GM12872 (cell line): ENCODE results near the gene EPHB6.

Experiments
- TF ChIP-seq, protein P1 (sequence below): IDR thresholded peaks from 3 replicates; pipeline ENCODE4 v1.5.1; 2011; ENCODE audit warnings: low read depth, mild to moderate bottlenecking, low read length, moderate library complexity; ENCODE audit not compliant: insufficient read depth

The EPHB6 gene

DNA sequence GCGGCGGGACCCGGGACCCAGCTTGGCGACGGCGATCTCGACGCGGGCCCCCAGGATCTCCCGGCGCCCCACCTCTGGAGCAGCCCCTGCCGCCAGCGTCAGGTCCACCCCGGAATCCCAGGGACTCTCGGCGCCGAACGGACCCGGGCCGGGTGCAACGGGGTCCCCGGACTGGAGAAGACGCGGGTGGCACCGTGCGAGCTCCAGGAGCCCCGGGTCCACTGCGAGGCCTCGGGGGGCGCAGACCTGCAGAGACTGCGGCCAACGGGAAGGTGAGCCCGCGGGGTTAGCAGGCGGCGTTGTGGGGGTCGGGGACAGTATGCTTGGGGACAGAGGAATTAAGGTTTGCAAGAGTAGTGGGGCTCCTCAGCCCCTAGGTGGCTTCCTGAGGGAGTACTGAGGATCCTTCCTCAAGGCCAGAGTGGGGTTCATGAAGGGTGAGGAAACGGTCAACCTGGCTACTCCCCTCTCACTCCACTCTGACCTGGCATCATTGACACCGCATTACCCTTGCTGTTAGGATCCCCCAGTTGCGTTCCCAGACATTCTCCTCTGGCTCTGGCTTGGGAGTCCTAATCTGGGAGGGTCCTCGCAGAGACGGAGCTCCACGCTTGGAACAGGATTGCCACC is 353 bp downstream of the EPHB6 start:
- TF ChIP-seq, protein P1, sequence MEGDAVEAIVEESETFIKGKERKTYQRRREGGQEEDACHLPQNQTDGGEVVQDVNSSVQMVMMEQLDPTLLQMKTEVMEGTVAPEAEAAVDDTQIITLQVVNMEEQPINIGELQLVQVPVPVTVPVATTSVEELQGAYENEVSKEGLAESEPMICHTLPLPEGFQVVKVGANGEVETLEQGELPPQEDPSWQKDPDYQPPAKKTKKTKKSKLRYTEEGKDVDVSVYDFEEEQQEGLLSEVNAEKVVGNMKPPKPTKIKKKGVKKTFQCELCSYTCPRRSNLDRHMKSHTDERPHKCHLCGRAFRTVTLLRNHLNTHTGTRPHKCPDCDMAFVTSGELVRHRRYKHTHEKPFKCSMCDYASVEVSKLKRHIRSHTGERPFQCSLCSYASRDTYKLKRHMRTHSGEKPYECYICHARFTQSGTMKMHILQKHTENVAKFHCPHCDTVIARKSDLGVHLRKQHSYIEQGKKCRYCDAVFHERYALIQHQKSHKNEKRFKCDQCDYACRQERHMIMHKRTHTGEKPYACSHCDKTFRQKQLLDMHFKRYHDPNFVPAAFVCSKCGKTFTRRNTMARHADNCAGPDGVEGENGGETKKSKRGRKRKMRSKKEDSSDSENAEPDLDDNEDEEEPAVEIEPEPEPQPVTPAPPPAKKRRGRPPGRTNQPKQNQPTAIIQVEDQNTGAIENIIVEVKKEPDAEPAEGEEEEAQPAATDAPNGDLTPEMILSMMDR, result peak; percentile 38

DNA sequence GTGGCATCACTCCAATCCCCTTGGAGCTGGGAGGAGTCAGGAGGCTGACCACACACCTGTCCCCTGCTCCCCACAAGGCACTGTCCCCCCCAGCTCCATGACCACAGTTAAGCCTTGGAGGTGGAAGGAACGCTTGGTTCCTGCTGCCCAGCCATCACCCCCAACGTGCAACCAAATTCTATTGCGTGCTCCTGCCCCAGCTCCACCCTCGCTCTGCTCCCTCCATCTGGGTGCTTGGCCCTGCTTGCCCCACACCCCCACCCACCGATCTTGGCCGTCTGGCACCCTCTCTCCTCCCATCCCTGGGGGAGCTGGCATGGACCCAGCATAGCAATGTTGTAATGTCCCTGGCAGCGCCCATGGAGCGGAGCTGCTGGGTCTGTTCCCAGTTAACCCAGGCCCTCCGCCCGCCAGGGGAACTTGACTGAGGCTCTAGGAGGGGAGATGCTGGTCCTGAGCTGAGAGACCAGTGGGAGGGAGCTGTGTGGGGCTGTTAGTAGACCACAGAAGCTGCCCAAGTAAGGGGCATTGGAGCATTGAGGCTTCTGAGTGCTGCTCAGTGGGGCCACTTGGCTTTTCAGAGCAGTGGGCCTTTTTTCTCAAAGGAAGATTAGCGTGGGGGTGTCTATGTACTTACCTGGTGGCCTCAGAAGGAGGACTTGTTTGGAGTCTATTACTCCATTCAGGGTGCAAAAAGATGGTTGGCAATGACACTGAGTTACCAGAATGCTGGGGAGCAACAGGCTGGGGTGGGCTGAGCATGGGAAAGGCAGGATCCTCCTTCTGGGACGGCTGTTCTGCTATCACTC is 1.1 kb downstream of the EPHB6 start:
- TF ChIP-seq, protein P1, result no peak

DNA sequence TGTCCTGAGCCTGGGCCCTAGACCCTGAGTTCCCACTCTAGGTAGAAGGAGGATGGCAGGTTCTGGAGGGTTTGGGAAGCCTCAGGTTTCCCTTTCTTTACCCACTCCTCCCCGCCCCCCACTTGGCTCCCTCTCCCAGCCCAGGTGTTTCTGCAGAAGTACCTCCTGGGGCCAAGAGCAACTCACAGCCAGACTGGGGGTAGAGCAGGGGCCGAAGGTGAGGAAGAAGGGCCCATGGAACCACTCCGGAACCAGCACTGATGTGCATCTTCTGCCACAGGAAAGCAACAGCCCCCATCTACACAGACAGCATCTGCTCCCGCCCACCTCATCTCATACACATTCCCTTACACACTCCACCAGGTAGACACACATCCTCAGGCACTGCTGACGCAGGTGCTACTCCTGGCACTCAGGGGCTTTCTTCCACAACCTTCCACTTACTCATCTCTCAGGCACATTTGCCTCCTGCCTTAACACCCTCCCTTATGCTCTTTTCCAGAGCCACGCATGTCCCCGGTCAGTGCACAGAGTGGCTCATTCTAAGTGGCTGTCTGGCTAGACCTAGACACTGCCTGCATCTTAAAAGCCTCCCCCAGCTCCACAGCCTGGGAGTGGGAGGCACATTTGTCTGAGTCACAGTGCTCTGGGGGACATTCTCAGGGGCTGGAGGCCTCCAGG is 1.8 kb downstream of the EPHB6 start:
- TF ChIP-seq, protein P1, result no peak

DNA sequence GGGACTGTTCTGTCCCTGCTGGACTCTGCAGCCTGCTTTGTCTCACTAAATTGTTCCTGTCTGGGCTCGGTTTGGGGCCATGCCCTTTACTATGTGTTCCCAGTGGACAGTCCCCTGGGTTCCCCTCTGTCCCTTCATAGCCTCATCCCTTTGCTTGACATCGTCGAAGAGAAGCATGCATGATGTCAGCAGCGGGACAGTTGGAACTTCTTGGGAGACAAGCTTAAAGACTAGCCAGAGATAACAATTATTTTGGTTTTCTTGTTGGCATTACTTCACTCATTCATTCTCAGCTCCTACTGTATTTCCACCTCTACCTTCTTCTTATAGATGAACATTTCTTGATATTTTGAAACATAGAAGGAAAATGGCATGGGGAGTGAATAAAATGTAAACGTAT is 2.7 kb downstream of the EPHB6 start:
- TF ChIP-seq, protein P1, result no peak

DNA sequence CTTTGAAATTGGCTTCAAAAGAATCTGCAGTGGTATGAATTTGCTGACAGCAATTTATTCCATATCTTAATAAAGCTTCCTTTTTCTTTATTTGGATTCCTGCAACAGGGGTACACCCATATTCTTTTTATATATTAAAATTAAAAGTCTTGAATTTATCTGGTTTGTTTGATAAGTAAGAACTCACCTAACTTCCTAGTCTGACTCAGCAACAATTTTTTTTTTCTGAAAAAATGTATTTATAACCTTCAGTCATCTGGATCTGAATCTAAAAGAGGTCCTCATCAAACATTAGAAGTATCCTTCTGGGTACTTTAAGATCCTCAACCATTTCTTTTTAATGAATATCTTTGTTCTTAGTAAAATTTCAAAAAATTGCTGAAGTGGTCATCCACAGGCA is 4.5 kb downstream of the EPHB6 start:
- TF ChIP-seq, protein P1, result no peak

DNA sequence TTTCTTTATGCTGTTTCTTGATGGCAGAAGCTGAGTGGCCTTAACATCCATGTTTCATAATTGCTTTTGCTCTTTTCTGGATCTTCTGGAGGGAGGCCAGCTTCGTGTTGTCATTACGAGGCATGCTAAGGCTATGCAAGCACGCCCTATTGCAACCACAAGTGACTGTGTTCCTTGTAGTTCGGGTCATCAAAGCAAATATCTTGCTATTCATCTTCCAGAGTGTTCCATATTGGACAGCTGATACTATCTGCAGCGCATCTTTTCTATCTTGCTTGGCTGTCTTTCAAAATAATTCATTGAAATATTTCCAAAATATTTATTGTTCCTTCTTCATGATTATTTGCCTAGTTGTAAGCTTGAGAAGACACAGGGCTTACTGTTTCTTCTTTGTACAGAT is 5.0 kb downstream of the EPHB6 start:
- TF ChIP-seq, protein P1, result no peak

DNA sequence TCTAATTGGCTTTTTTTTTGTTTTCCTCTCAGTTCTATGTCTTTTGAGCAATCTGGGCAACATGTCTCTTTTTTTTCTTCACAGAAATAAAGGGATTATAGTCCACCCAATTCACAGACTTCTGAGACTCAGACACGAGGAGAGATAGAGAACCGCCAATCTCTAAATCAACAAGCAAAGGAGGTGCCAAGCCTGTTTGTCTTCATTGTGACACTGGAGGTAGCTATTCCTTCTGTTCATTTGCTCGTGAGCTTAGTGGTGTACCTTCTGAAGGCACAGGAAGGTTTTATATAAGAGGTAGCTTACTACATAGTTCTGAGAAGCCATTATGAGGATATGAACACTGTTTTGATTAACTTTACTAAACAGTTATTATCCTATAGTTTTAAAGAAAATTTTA is 6.1 kb downstream of the EPHB6 start:
- TF ChIP-seq, protein P1, result no peak
